Measurements from ENCODE around the gene MYD88. TPM values are rescaled to one million over a fixed set of nuclear protein-coding genes. Genes with fewer than 3 reads are reported as not detected.

Gene MYD88
- total and polyA plus RNA-seq, 9 of the 15 experiments (the other 6 are each of a cell fraction or from before 2014, with no cell fraction given) = 3.2 to 47.3 (median 27.6) TPM

DNA sequence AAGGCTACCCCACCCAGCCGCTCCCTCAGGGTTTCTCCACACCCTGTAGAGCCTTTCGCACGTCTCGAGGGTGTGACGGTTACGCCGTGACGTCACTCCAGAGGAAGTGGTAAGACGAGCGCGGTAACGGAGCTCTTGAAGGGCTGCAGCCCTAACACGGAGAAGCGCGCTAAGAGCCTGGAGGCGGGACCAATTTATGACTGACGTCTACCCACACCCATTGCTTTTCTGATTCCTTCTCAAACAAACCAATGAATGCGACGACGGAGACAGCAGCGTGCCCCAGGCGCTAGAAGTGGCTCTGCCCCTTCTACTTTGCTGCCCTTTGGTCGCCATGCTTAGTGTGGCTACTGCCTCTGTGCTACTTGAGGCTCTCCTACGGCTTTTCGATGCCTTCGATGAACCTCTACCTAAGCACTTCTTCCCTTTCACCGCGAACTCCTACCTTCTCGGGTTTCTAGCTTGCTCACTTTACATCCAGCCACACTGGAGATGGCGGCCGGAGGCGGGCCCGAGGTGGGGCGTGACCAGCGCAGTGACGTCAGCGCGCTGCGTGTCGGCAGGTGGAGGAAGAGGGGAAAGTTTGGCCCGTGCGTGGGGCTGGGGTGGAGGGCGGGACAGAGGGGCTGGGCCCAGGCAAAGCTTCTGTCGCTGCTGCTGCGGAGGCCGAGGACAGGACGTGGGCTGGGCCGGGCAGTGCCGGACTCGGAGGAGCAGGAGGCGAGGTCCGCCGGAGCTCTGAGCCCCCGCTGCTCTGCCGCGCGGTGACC is 26.7 kb downstream of the MYD88 start, which contains the start of gene OXSR1 (continued):
- TF ChIP-seq, protein P1, sequence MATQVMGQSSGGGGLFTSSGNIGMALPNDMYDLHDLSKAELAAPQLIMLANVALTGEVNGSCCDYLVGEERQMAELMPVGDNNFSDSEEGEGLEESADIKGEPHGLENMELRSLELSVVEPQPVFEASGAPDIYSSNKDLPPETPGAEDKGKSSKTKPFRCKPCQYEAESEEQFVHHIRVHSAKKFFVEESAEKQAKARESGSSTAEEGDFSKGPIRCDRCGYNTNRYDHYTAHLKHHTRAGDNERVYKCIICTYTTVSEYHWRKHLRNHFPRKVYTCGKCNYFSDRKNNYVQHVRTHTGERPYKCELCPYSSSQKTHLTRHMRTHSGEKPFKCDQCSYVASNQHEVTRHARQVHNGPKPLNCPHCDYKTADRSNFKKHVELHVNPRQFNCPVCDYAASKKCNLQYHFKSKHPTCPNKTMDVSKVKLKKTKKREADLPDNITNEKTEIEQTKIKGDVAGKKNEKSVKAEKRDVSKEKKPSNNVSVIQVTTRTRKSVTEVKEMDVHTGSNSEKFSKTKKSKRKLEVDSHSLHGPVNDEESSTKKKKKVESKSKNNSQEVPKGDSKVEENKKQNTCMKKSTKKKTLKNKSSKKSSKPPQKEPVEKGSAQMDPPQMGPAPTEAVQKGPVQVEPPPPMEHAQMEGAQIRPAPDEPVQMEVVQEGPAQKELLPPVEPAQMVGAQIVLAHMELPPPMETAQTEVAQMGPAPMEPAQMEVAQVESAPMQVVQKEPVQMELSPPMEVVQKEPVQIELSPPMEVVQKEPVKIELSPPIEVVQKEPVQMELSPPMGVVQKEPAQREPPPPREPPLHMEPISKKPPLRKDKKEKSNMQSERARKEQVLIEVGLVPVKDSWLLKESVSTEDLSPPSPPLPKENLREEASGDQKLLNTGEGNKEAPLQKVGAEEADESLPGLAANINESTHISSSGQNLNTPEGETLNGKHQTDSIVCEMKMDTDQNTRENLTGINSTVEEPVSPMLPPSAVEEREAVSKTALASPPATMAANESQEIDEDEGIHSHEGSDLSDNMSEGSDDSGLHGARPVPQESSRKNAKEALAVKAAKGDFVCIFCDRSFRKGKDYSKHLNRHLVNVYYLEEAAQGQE (IDR thresholded peaks at IDR 0.05; ENCODE audit: borderline replicate concordance) = no peak
- TF ChIP-seq, protein P1 (CRISPR knock-in tag; IDR thresholded peaks at IDR 0.05; ENCODE audit: low read depth) = no peak; the same call in none of the 2 replicates
- no peak for TF ChIP-seq TCFL5 (CRISPR knock-in tag; conservative IDR thresholded peaks at IDR 0.05)
- TF ChIP-seq, protein P2, sequence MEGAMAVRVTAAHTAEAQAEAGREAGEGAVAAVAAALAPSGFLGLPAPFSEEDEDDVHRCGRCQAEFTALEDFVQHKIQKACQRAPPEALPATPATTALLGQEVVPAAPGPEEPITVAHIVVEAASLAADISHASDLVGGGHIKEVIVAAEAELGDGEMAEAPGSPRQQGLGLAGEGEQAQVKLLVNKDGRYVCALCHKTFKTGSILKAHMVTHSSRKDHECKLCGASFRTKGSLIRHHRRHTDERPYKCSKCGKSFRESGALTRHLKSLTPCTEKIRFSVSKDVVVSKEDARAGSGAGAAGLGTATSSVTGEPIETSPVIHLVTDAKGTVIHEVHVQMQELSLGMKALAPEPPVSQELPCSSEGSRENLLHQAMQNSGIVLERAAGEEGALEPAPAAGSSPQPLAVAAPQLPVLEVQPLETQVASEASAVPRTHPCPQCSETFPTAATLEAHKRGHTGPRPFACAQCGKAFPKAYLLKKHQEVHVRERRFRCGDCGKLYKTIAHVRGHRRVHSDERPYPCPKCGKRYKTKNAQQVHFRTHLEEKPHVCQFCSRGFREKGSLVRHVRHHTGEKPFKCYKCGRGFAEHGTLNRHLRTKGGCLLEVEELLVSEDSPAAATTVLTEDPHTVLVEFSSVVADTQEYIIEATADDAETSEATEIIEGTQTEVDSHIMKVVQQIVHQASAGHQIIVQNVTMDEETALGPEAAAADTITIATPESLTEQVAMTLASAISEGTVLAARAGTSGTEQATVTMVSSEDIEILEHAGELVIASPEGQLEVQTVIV (CRISPR knock-in tag; IDR thresholded peaks at IDR 0.05; ENCODE audit: borderline replicate concordance) = no peak
- TF ChIP-seq HSF4 (CRISPR knock-in tag; IDR thresholded peaks at IDR 0.05; ENCODE audit: borderline replicate concordance) = no peak
- TF ChIP-seq, protein P3, sequence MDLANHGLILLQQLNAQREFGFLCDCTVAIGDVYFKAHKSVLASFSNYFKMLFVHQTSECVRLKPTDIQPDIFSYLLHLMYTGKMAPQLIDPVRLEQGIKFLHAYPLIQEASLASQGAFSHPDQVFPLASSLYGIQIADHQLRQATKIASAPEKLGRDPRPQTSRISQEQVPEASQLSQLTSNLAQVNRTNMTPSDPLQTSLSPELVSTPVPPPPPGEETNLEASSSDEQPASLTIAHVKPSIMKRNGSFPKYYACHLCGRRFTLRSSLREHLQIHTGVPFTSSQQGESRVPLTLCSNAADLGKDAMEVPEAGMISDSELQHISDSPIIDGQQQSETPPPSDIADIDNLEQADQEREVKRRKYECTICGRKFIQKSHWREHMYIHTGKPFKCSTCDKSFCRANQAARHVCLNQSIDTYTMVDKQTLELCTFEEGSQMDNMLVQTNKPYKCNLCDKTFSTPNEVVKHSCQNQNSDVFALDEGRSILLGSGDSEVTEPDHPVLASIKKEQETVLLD (IDR thresholded peaks at IDR 0.05) = peak; percentile 99
- TF ChIP-seq MIER1 (IDR thresholded peaks at IDR 0.05; ENCODE audit: low read depth) = no peak
- no peak for TF ChIP-seq MTF1 (CRISPR knock-in tag; IDR thresholded peaks at IDR 0.05; ENCODE audit: borderline replicate concordance)
- no peak for TF ChIP-seq ZC3H4 (CRISPR knock-in tag; IDR thresholded peaks at IDR 0.05; ENCODE audit: borderline replicate concordance)
- TF ChIP-seq, protein P4, sequence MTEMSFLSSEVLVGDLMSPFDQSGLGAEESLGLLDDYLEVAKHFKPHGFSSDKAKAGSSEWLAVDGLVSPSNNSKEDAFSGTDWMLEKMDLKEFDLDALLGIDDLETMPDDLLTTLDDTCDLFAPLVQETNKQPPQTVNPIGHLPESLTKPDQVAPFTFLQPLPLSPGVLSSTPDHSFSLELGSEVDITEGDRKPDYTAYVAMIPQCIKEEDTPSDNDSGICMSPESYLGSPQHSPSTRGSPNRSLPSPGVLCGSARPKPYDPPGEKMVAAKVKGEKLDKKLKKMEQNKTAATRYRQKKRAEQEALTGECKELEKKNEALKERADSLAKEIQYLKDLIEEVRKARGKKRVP (CRISPR knock-in tag; IDR thresholded peaks at IDR 0.05) = no peak; the same call in 1 of the 2 replicates
- no peak for TF ChIP-seq IRF2 (CRISPR knock-in tag; IDR thresholded peaks at IDR 0.05)
- TF ChIP-seq, protein P5, sequence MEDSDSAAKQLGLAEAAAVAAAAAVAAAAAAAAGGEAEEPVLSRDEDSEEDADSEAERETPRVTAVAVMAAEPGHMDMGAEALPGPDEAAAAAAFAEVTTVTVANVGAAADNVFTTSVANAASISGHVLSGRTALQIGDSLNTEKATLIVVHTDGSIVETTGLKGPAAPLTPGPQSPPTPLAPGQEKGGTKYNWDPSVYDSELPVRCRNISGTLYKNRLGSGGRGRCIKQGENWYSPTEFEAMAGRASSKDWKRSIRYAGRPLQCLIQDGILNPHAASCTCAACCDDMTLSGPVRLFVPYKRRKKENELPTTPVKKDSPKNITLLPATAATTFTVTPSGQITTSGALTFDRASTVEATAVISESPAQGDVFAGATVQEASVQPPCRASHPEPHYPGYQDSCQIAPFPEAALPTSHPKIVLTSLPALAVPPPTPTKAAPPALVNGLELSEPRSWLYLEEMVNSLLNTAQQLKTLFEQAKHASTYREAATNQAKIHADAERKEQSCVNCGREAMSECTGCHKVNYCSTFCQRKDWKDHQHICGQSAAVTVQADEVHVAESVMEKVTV (CRISPR knock-in tag; IDR thresholded peaks at IDR 0.05) = no peak
